ENCODE results near the gene PPP4C. TPM values are rescaled to one million over a fixed set of nuclear protein-coding genes. Genes with fewer than 3 reads are reported as not detected.
A peak's percentile ranks its signal among the peaks of the same experiment; 100 is the strongest.

PPP4C gene
- total and polyA plus RNA-seq, 2 of the 8 experiments (the other 6 are each of a cell fraction or from before 2014, with no cell fraction given): 148 to 298 TPM

- H3K79me1 ChIP-seq (ENCODE audit: low read depth, low read length): peaks cover 9% of the 10 kb centered on the region; the same call in 1 of the 2 replicates
- FAIRE-seq: no peak
- peak overlapping the region; percentile 100 for H3K18ac ChIP-seq (ENCODE audit: extremely low read depth, low read length)
- peak overlapping the region; percentile 80 for H3K4ac ChIP-seq (replicated peaks; ENCODE audit: insufficient read length, low read depth, low read length)
- H2BK20ac ChIP-seq (ENCODE audit: low read length): no peak overlapping the region
- DNase-seq (ENCODE audit: low read depth in 1 of 2, low spot score in 2 of 2): no peak
- H3K27me3 ChIP-seq (replicated peaks in 1 of 4; ENCODE audit: control insufficient read depth in 3 of 4, extremely low read depth in 1 of 4, insufficient read depth in 3 of 4, low read length in 3 of 4): no peaks in the 10 kb centered on the region
- peak; percentile 53; the same call in 1 of the 2 replicates for TF ChIP-seq TAF1 (IDR thresholded peaks at IDR 0.05; ENCODE audit: low read depth, low read length)
- no peak for TF ChIP-seq CBX8 (IDR thresholded peaks at IDR 0.05; ENCODE audit: borderline replicate concordance, low read depth, low read length)
- peak; percentile 81; the same call in 1 of the 2 replicates for TF ChIP-seq NRF1 (IDR thresholded peaks at IDR 0.05; ENCODE audit: low read depth, low read length)
- no peak for TF ChIP-seq RXRA (IDR thresholded peaks at IDR 0.05; ENCODE audit: insufficient read depth, low read depth, low read length)
- no peak for TF ChIP-seq GTF2F1 (IDR thresholded peaks at IDR 0.05; ENCODE audit: borderline replicate concordance, low read depth, low read length)
- no peak for TF ChIP-seq MAX (IDR thresholded peaks at IDR 0.05)
- no peak for TF ChIP-seq SAP30 (IDR thresholded peaks at IDR 0.05; ENCODE audit: insufficient read depth, insufficient replicate concordance, low read length)
- no peak overlapping the region for H2AK5ac ChIP-seq (ENCODE audit: low read depth, low read length)
- peak overlapping the region; percentile 73 to 81 for H3K4me2 ChIP-seq (ENCODE audit: insufficient read depth in 1 of 2, low read depth in 2 of 2, low read length in 2 of 2)
- H2AFZ ChIP-seq (ENCODE audit: low read length): no peak overlapping the region
- 0 out of 2 replicates have a peak overlapping the region, but pooled peaks have one; percentile 92 for H2BK12ac ChIP-seq (ENCODE audit: low read depth, low read length)
- H2BK120ac ChIP-seq (replicated peaks; ENCODE audit: low read depth, low read length): peak overlapping the region; percentile 91
- peak overlapping the region; percentile 100 for H2BK5ac ChIP-seq (ENCODE audit: low read depth, low read length)
- peak overlapping the region; percentile 84 for H3K27ac ChIP-seq (ENCODE audit: low read depth, low read length)
- ChIA-PET POLR2A (ENCODE audit: partially characterized antibody) (interaction anchor here (0.7 to 21.2 kb wide), 17 partner anchors 10 to 355 kb away, joined by 3 to 353 read pairs (median 5); partner anchors contain the start of genes CD2BP2, PPP4C, TAOK2 and TBX6), CTCF (ENCODE audit: partially characterized antibody) (interaction anchor here (0.6 to 7.3 kb wide), 5 partner anchors 7 to 28 kb away, joined by 3 to 51 read pairs (median 3); partner anchors contain the start of gene TBX6)
- H2BK15ac ChIP-seq (ENCODE audit: low read length): no peak overlapping the region
- H3K4me3 ChIP-seq (ENCODE audit: extremely low read depth in 1 of 4, insufficient read depth in 2 of 4, low read depth in 3 of 4, low read length in 4 of 4): peak overlapping the region; percentile 71 to 92 (median 88)
- peak overlapping the region; percentile 45 for H4K8ac ChIP-seq (ENCODE audit: extremely low read depth, insufficient read depth, low read length)
- peaks cover 15 to 30% of the 10 kb centered on the region in 2 experiments for H3K79me2 ChIP-seq (ENCODE audit: control insufficient read depth in 1 of 2, insufficient read depth in 2 of 2, low read length in 2 of 2)
- peak overlapping the region; percentile 96 for H3K56ac ChIP-seq (replicated peaks; ENCODE audit: insufficient read length, low read depth, low read length)
- no peak overlapping the region for H3K14ac ChIP-seq (ENCODE audit: insufficient read length)
- H4K91ac ChIP-seq (replicated peaks; ENCODE audit: insufficient read length, low read length): peak overlapping the region; percentile 73
- H3K23ac ChIP-seq (ENCODE audit: insufficient read length): no peak overlapping the region
- H3K9me3 ChIP-seq (ENCODE audit: insufficient read depth in 2 of 2, low read depth in 1 of 2, low read length in 1 of 2): no peaks in the 10 kb centered on the region
- WGBS, 2 experiments (ENCODE audit: extremely low coverage in 1 of 2, insufficient coverage in 1 of 2, insufficient read length in 1 of 2, insufficient replicate concordance in 2 of 2, low coverage in 1 of 2, low lambda C conversion rate in 2 of 2, missing lambda C conversion rate in 1 of 2): 0% methylated on average over 10 of the region's 25 CpGs; no CpG with 5 or more reads in 1 of the 2 experiments
- peak overlapping the region; percentile 100 for H4K5ac ChIP-seq (ENCODE audit: insufficient read length, low read depth, low read length)
- H3K4me1 ChIP-seq (replicated peaks in 1 of 4; ENCODE audit: control insufficient read depth in 3 of 4, insufficient read depth in 4 of 4, low read length in 3 of 4): peaks cover 6 to 27% (median 15%) of the 10 kb centered on the region in 4 experiments
- H3K36me3 ChIP-seq (ENCODE audit: control insufficient read depth in 2 of 4, insufficient read depth in 4 of 4, low read length in 3 of 4): peaks cover 12 to 27% (median 26%) of the 10 kb centered on the region in 4 experiments
- peak overlapping the region; percentile 59 to 77 (median 74) for H3K9ac ChIP-seq (replicated peaks in 1 of 4; ENCODE audit: extremely low read depth in 1 of 4, low read depth in 3 of 4, low read length in 3 of 4)
- H4K20me1 ChIP-seq (replicated peaks in 1 of 2; ENCODE audit: control insufficient read depth in 1 of 2, insufficient read depth in 2 of 2, low read length in 2 of 2): peaks cover 10 to 31% of the 10 kb centered on the region in 2 experiments
- peaks cover 18% of the 10 kb centered on the region for H3K23me2 ChIP-seq (ENCODE audit: low read depth, low read length)
Observed at GRCh38 chr16:30064729-30065101, 11.1 kb upstream of the PPP4C start.
